Glomerular visceral epithelial cell (primary cell): ENCODE results near the gene AGPAT4.
"Not testable (repeated sequence)": the region's sequence is repeated elsewhere in the genome, so short reads cannot be mapped to it uniquely, and the experiment has no call there.

Source experiments
- DNase-seq: peaks from one replicate; pipeline ENCODE4 v3.0.0-alpha.2; 2016; ENCODE audit errors: extremely low spot score

The AGPAT4 gene

GRCh38 chr6:161227004-161227960, 46.6 kb downstream of the AGPAT4 start:
- no peak for DNase-seq

- no peak for DNase-seq
Observed at GRCh38 chr6:161226009-161226964, 47.6 kb downstream of the AGPAT4 start.

GRCh38 chr6:161225681-161226008, 48.2 kb downstream of the AGPAT4 start:
- DNase-seq = no peak

- DNase-seq = not testable (repeated sequence)
Observed at GRCh38 chr6:161224951-161225680, 48.7 kb downstream of the AGPAT4 start.

- no peak for DNase-seq
Observed at GRCh38 chr6:161223646-161224045, 50.2 kb downstream of the AGPAT4 start.

GRCh38 chr6:161222706-161223234, 51.1 kb downstream of the AGPAT4 start:
- DNase-seq = no peak

- DNase-seq = no peak
Observed at GRCh38 chr6:161220346-161220745, 53.5 kb downstream of the AGPAT4 start.

GRCh38 chr6:161219680-161220079, 54.2 kb downstream of the AGPAT4 start:
- DNase-seq = no peak

- no peak for DNase-seq
Observed at GRCh38 chr6:161218222-161218621, 55.6 kb downstream of the AGPAT4 start.

GRCh38 chr6:161217628-161218027, 56.2 kb downstream of the AGPAT4 start:
- DNase-seq = no peak

- no peak for DNase-seq
Observed at GRCh38 chr6:161216616-161217205, 57.1 kb downstream of the AGPAT4 start.

- no peak for DNase-seq
Observed at GRCh38 chr6:161215876-161216615, 57.8 kb downstream of the AGPAT4 start.

- peak; percentile 46 for DNase-seq
Observed at GRCh38 chr6:161215193-161215592, 58.7 kb downstream of the AGPAT4 start.

GRCh38 chr6:161214722-161215121, 59.1 kb downstream of the AGPAT4 start:
- DNase-seq = no peak

- DNase-seq = no peak
Observed at GRCh38 chr6:161212902-161213301, 61.0 kb downstream of the AGPAT4 start.

GRCh38 chr6:161211380-161212035, 62.4 kb downstream of the AGPAT4 start:
- DNase-seq = no peak

- DNase-seq = no peak
Observed at GRCh38 chr6:161210857-161211256, 63.0 kb downstream of the AGPAT4 start.

- no peak for DNase-seq
Observed at GRCh38 chr6:161207200-161207599, 66.7 kb downstream of the AGPAT4 start.

GRCh38 chr6:161204866-161205557, 68.8 kb downstream of the AGPAT4 start:
- DNase-seq = no peak
